Activated T-cell treated with anti-CD3 and anti-CD28 coated beads, Interleukin-2, amount 50 U/mL, for 1 hour (primary cell): ENCODE data around the gene DIPK1A.

Experiments
- DNase-seq: peaks from one replicate; pipeline ENCODE4 v3.0.0-alpha.2; 2020

DIPK1A gene

GRCh38 chr1:92949937-92950817 lies 11.1 kb downstream of the DIPK1A start:
- no peak for DNase-seq

- DNase-seq, result no peak
Measured at GRCh38 chr1:92948071-92948470, 13.2 kb downstream of the DIPK1A start.

GRCh38 chr1:92945748-92946270 lies 15.5 kb downstream of the DIPK1A start:
- no peak for DNase-seq

GRCh38 chr1:92944901-92945747 lies 16.1 kb downstream of the DIPK1A start:
- no peak for DNase-seq

GRCh38 chr1:92943502-92943847 lies 17.8 kb downstream of the DIPK1A start:
- DNase-seq, result no peak

- DNase-seq, result no peak
Measured at GRCh38 chr1:92940541-92940940, 20.7 kb downstream of the DIPK1A start.

GRCh38 chr1:92937731-92938130 lies 23.5 kb downstream of the DIPK1A start:
- no peak for DNase-seq

GRCh38 chr1:92936865-92937264 lies 24.4 kb downstream of the DIPK1A start:
- DNase-seq, result no peak

- DNase-seq, result no peak
Measured at GRCh38 chr1:92934395-92935378, 26.6 kb downstream of the DIPK1A start.

- DNase-seq, result no peak
Measured at GRCh38 chr1:92933459-92933858, 27.8 kb downstream of the DIPK1A start.

- no peak for DNase-seq
Measured at GRCh38 chr1:92931691-92932090, 29.6 kb downstream of the DIPK1A start.

GRCh38 chr1:92929461-92929860 lies 31.8 kb downstream of the DIPK1A start:
- DNase-seq, result no peak

GRCh38 chr1:92927870-92928269 lies 33.4 kb downstream of the DIPK1A start:
- DNase-seq, result no peak

GRCh38 chr1:92926873-92927272 lies 34.4 kb downstream of the DIPK1A start:
- no peak for DNase-seq

- no peak for DNase-seq
Measured at GRCh38 chr1:92924501-92924900, 36.8 kb downstream of the DIPK1A start.

GRCh38 chr1:92923664-92924063 lies 37.6 kb downstream of the DIPK1A start:
- no peak for DNase-seq

GRCh38 chr1:92922356-92923035 lies 38.8 kb downstream of the DIPK1A start:
- no peak for DNase-seq

GRCh38 chr1:92921031-92922023 lies 39.9 kb downstream of the DIPK1A start:
- DNase-seq, result no peak

GRCh38 chr1:92916899-92917298 lies 44.4 kb downstream of the DIPK1A start:
- no peak for DNase-seq

GRCh38 chr1:92915547-92915946 lies 45.7 kb downstream of the DIPK1A start:
- DNase-seq, result no peak
